HepG2 (cell line): ENCODE results near the gene DMTF1. TPM values are rescaled to one million over a fixed set of nuclear protein-coding genes. Genes with fewer than 3 reads are reported as not detected.

Experiments
- ATAC-seq: fragments of 200-7000 bp; cut with Tn5 transposase; 3 replicates; pipeline ENCODE4 v1.9.1; 2020; ENCODE audit warnings: mild to moderate bottlenecking, moderate library complexity
- BruUV-seq: library from RNA; stranded (reverse); fragments of 400-500 nt; replicated peaks from 2 replicates; lab custom pipeline; 2021; lab: Mats Ljungman, UMichigan
- CTCF ChIA-PET: fragments of 300-600 bp; formaldehyde crosslinking; extraction: SDS; loops from one replicate; lab custom pipeline; 2021; ENCODE audit warnings: low total read pairs, inconsistent platforms, low intra/inter-chr PET ratio; lab: Yijun Ruan, JAX
- POLR2A ChIA-PET: fragments of 350-600 bp; sonication (Branson Sonifier 250); formaldehyde crosslinking; loops from one replicate; lab custom pipeline; 2020; ENCODE audit warnings: antibody characterized with exemption, inconsistent platforms; lab: Yijun Ruan, JAX
- DNase-seq: peaks from one replicate; pipeline ENCODE4 v3.0.0-alpha.2; 2015; ENCODE audit warnings: low spot score
- FAIRE-seq: peaks from 3 replicates; lab custom pipeline; 2011; peaks lifted over from hg19 to GRCh38; lab: Jason Lieb, UNC
- H2AFZ ChIP-seq: one replicate; pipeline ENCODE4 v1.6.1; 2011; ENCODE audit warnings: low read length, inconsistent platforms
- H3K27ac ChIP-seq: fragments of 300-600 bp; 3 replicates; pipeline ENCODE4 v1.8.0; 2011; ENCODE audit warnings: mixed run types, mild to moderate bottlenecking, mixed read lengths, low read length, inconsistent platforms; ENCODE audit not compliant: insufficient read depth; ENCODE audit errors: extremely low read length
- H3K27me3 ChIP-seq, 2 experiments: fragments of 200-600 bp in 1 of 2; 2 replicates in 1 of 2; 3 replicates in 1 of 2; pipeline versions ENCODE4 v1.6.0 to v1.8.0; 2011; ENCODE audit warnings: low read length in 2 of 2, mild to moderate bottlenecking in 2 of 2, moderate library complexity in 2 of 2, inconsistent platforms in 1 of 2; ENCODE audit not compliant: insufficient read depth in 2 of 2, control insufficient read depth in 1 of 2
- H3K36me3 ChIP-seq, 2 experiments: fragments of 200-600 bp in 1 of 2; replicated peaks in 1 of 2; 2 replicates in 1 of 2; 3 replicates in 1 of 2; pipeline versions ENCODE4 v1.5.1 to v1.8.0; 2011; ENCODE audit warnings: low read length in 2 of 2, inconsistent platforms in 1 of 2; ENCODE audit not compliant: insufficient read depth in 2 of 2, control insufficient read depth in 1 of 2
- H3K4me1 ChIP-seq: 2 replicates; pipeline ENCODE4 v1.5.1; 2012; ENCODE audit warnings: low read length, inconsistent platforms; ENCODE audit not compliant: insufficient read depth
- H3K4me2 ChIP-seq: 2 replicates; pipeline ENCODE4 v1.6.0; 2011; ENCODE audit warnings: low read depth, low read length, inconsistent platforms
- H3K4me3 ChIP-seq, 3 experiments: fragments of 200-600 bp in 1 of 3; sonication (generic), shearing (Covaris generic) in 1 of 3; replicated peaks in 1 of 3; 2 replicates each; pipeline ENCODE4 v1.5.1; 2011 to 2016; ENCODE audit warnings: low read length in 3 of 3, inconsistent platforms in 2 of 3, low read depth in 2 of 3, mild to moderate bottlenecking in 2 of 3, control low read depth in 1 of 3, mixed read lengths in 1 of 3; ENCODE audit not compliant: insufficient read depth in 1 of 3
- H3K79me2 ChIP-seq: one replicate; pipeline ENCODE4 v1.6.1; 2011; ENCODE audit warnings: low read length, inconsistent platforms; ENCODE audit not compliant: insufficient read depth
- H3K9ac ChIP-seq: 2 replicates; pipeline ENCODE4 v1.6.0; 2011; ENCODE audit warnings: mild to moderate bottlenecking, low read depth, low read length, inconsistent platforms; ENCODE audit not compliant: insufficient read depth
- H3K9me3 ChIP-seq: 2 replicates; pipeline ENCODE4 v1.5.1; 2012; ENCODE audit warnings: mild to moderate bottlenecking, low read length
- H4K20me1 ChIP-seq: 2 replicates; pipeline ENCODE4 v1.6.0; 2011; ENCODE audit warnings: inconsistent platforms, mild to moderate bottlenecking, low read length, moderate library complexity; ENCODE audit not compliant: insufficient read depth
- FOSL2 ChIP-seq: sonication (generic); formaldehyde crosslinking; IDR thresholded peaks from 2 replicates; pipeline ENCODE4 v1.4.0; 2020; ENCODE audit warnings: missing genetic modification reagents
- GATAD1 ChIP-seq: IDR thresholded peaks from 2 replicates; pipeline ENCODE4 v1.6.1; 2016; ENCODE audit warnings: missing genetic modification reagents, missing compliant biosample characterization
- GPN1 ChIP-seq: sonication (generic); formaldehyde crosslinking; IDR thresholded peaks from 2 replicates; pipeline ENCODE4 v1.5.1; 2020; ENCODE audit warnings: missing genetic modification reagents, borderline replicate concordance
- GTF2F1 ChIP-seq: fragments of 150-350 bp; IDR thresholded peaks from 2 replicates; pipeline ENCODE4 v1.6.1; 2014; ENCODE audit warnings: low read length
- HMG20A ChIP-seq: IDR thresholded peaks from 2 replicates; pipeline ENCODE4 v1.6.1; 2016; ENCODE audit warnings: borderline replicate concordance
- ISL2 ChIP-seq: sonication (generic); formaldehyde crosslinking; IDR thresholded peaks from 2 replicates; pipeline ENCODE4 v1.5.0; 2020; ENCODE audit warnings: missing genetic modification reagents
- NONO ChIP-seq, 2 experiments: fragments of 450-650 bp in 1 of 2; sonication (generic) in 1 of 2; formaldehyde crosslinking in 1 of 2; IDR thresholded peaks in 1 of 2; conservative IDR thresholded peaks in 1 of 2; 2 replicates each; pipeline versions ENCODE4 v1.6.1 to v1.8.0; 2017 to 2022; ENCODE audit warnings: mild to moderate bottlenecking in 1 of 2, missing genetic modification reagents in 1 of 2, moderate library complexity in 1 of 2
- PAX8 ChIP-seq: sonication (generic); formaldehyde crosslinking; IDR thresholded peaks from 2 replicates; pipeline ENCODE4 v1.8.0; 2022; ENCODE audit warnings: mild to moderate bottlenecking, missing genetic modification reagents, borderline replicate concordance
- PTBP1 ChIP-seq: fragments of 200-400 bp; formaldehyde crosslinking; IDR thresholded peaks from 2 replicates; pipeline ENCODE4 v1.6.1; 2018; ENCODE audit warnings: low read length, low read depth; ENCODE audit not compliant: poor library complexity, severe bottlenecking
- RARG ChIP-seq: sonication (generic); formaldehyde crosslinking; IDR thresholded peaks from 2 replicates; pipeline ENCODE4 v1.4.0; 2020; ENCODE audit warnings: low read depth, mild to moderate bottlenecking, missing genetic modification reagents
- ZNF44 ChIP-seq: sonication (generic); formaldehyde crosslinking; IDR thresholded peaks from 2 replicates; pipeline ENCODE4 v1.5.1; 2020; ENCODE audit warnings: mild to moderate bottlenecking, missing genetic modification reagents
- ZSCAN12 ChIP-seq: sonication (generic); formaldehyde crosslinking; IDR thresholded peaks from 2 replicates; pipeline ENCODE4 v1.9.0; 2021; ENCODE audit warnings: mild to moderate bottlenecking, missing genetic modification reagents
- WGBS: methylation state at CpG from one replicate; pipeline ENCODE4 v1.1.6; 2017; ENCODE audit warnings: low lambda C conversion rate; 5-methylcytosine and 5-hydroxymethylcytosine counted together
- in situ Hi-C: cut with HindIII; loops from 2 replicates; pipeline ENCODE4 v1.10.0; 2017; ENCODE audit warnings: low pct_unique_long_range_greater_than_20kb; ENCODE audit not compliant: extremely low pct_ligation_motif_present
- intact Hi-C: fragments of 100-400 bp; cut with micrococcal nuclease; formaldehyde crosslinking; loops from one replicate; pipeline ENCODE4 v1.10.0; 2022; ENCODE audit not compliant: unreplicated experiment
- polyA plus RNA-seq, 8 experiments: library from polyadenylated mRNA; depleted of rRNA in 3 of 8; stranded (reverse) in 7 of 8; unstranded in 1 of 8; fragments of >200 nt; fragmentation: Illumina TruSeq in 4 of 8; extraction: Trizol in 4 of 8; gene quantifications; 2 replicates each; pipeline versions ENCODE4 v1.2.1 to v1.2.3, GENCODE V29; 2011 to 2016; ENCODE audit warnings: low read depth in 4 of 8, missing spikeins in 1 of 8, mixed read lengths in 1 of 8; ENCODE audit not compliant: insufficient read depth in 1 of 8
- total RNA-seq, 5 experiments: library from RNA; depleted of rRNA; stranded (reverse); fragments of >200 nt; fragmentation: Illumina TruSeq; extraction: Trizol; gene quantifications; 2 replicates each; pipeline ENCODE4 v1.2.3, GENCODE V29; 2016; ENCODE audit warnings: low read depth in 1 of 5
- TF ChIP-seq, protein P1 (sequence below): sonication (generic); formaldehyde crosslinking; IDR thresholded peaks from 2 replicates; pipeline ENCODE4 v1.9.0; 2021; ENCODE audit warnings: mild to moderate bottlenecking, missing genetic modification reagents
- TF ChIP-seq, protein P2 (sequence below): sonication (generic); formaldehyde crosslinking; IDR thresholded peaks from 2 replicates; pipeline ENCODE4 v1.4.0; 2020; ENCODE audit warnings: mild to moderate bottlenecking, missing genetic modification reagents
- TF ChIP-seq, protein P3 (sequence below): IDR thresholded peaks from 2 replicates; pipeline ENCODE4 v1.6.1; 2016; ENCODE audit warnings: missing biosample characterization, missing genetic modification reagents, low read depth

The DMTF1 gene
- total and polyA plus RNA-seq, 2 of the 13 experiments (the other 11 are each of a cell fraction or from before 2014, with no cell fraction given): 45.8 to 132 TPM

DNA sequence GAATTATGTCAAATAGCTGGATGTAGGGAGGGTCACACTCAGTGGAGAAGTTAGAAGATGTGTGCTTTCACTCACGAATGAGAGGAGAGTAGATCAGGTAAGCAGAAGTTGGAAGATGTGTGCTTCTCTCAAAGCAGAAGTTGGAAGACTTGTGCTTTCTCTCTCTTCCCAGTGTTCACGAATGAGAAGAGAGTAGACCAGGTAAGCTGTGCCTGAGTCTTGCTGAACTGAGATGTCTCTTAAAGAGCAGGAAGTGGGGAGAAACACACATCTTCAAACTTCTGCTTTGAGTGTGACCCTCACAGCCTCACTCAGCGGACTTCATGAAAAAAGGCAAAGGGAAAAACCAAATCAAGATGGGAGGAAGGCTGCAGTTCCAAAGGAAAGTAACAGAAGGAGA, 74.2 kb downstream of the DMTF1 start:
- FAIRE-seq: no peak
- ChIA-PET CTCF (no interaction called here), POLR2A (no interaction called here)
- no peak for DNase-seq
- H3K4me1 ChIP-seq: peaks cover under 1% of the 10 kb centered on the region
- no peak overlapping the region for H2AFZ ChIP-seq
- no peak overlapping the region for H3K4me3 ChIP-seq
- H3K36me3 ChIP-seq: no peaks in the 10 kb centered on the region
- H3K9me3 ChIP-seq: no peaks in the 10 kb centered on the region
- WGBS: 6% methylated on average over 3 of the region's 3 CpGs
- H3K27ac ChIP-seq: no peak overlapping the region
- no TSS peak for BruUV-seq
- H3K27me3 ChIP-seq: peaks cover 0 to 31% of the 10 kb centered on the region in 2 experiments; a peak in 2 of 5 replicates
- intact Hi-C loops: no loop called here
- H3K4me2 ChIP-seq: no peak overlapping the region
- no peak overlapping the region for H3K9ac ChIP-seq
- no peaks in the 10 kb centered on the region for H4K20me1 ChIP-seq
- H3K79me2 ChIP-seq: no peaks in the 10 kb centered on the region
- in situ Hi-C loops: no loop called here
- ATAC-seq: no peak
- TF ChIP-seq GPN1: no peak
- TF ChIP-seq PTBP1: no peak
- no peak for TF ChIP-seq FOSL2 (CRISPR knock-in tag)
- no peak for TF ChIP-seq HMG20A (CRISPR knock-in tag)
- TF ChIP-seq, protein P1, sequence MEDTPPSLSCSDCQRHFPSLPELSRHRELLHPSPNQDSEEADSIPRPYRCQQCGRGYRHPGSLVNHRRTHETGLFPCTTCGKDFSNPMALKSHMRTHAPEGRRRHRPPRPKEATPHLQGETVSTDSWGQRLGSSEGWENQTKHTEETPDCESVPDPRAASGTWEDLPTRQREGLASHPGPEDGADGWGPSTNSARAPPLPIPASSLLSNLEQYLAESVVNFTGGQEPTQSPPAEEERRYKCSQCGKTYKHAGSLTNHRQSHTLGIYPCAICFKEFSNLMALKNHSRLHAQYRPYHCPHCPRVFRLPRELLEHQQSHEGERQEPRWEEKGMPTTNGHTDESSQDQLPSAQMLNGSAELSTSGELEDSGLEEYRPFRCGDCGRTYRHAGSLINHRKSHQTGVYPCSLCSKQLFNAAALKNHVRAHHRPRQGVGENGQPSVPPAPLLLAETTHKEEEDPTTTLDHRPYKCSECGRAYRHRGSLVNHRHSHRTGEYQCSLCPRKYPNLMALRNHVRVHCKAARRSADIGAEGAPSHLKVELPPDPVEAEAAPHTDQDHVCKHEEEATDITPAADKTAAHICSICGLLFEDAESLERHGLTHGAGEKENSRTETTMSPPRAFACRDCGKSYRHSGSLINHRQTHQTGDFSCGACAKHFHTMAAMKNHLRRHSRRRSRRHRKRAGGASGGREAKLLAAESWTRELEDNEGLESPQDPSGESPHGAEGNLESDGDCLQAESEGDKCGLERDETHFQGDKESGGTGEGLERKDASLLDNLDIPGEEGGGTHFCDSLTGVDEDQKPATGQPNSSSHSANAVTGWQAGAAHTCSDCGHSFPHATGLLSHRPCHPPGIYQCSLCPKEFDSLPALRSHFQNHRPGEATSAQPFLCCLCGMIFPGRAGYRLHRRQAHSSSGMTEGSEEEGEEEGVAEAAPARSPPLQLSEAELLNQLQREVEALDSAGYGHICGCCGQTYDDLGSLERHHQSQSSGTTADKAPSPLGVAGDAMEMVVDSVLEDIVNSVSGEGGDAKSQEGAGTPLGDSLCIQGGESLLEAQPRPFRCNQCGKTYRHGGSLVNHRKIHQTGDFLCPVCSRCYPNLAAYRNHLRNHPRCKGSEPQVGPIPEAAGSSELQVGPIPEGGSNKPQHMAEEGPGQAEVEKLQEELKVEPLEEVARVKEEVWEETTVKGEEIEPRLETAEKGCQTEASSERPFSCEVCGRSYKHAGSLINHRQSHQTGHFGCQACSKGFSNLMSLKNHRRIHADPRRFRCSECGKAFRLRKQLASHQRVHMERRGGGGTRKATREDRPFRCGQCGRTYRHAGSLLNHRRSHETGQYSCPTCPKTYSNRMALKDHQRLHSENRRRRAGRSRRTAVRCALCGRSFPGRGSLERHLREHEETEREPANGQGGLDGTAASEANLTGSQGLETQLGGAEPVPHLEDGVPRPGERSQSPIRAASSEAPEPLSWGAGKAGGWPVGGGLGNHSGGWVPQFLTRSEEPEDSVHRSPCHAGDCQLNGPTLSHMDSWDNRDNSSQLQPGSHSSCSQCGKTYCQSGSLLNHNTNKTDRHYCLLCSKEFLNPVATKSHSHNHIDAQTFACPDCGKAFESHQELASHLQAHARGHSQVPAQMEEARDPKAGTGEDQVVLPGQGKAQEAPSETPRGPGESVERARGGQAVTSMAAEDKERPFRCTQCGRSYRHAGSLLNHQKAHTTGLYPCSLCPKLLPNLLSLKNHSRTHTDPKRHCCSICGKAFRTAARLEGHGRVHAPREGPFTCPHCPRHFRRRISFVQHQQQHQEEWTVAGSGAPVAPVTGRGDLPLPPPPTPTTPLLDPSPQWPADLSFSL (CRISPR knock-in tag): no peak
- TF ChIP-seq GTF2F1: no peak
- TF ChIP-seq RARG (CRISPR knock-in tag): no peak
- TF ChIP-seq ISL2 (CRISPR knock-in tag): no peak
- no peak for TF ChIP-seq GATAD1 (CRISPR knock-in tag)
- no peak for TF ChIP-seq NONO (IDR thresholded peaks at IDR 0.05)
- TF ChIP-seq NONO (CRISPR knock-in tag; conservative IDR thresholded peaks at IDR 0.05): no peak
- TF ChIP-seq PAX8 (CRISPR knock-in tag): no peak
- TF ChIP-seq, protein P2, sequence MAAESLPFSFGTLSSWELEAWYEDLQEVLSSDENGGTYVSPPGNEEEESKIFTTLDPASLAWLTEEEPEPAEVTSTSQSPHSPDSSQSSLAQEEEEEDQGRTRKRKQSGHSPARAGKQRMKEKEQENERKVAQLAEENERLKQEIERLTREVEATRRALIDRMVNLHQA (CRISPR knock-in tag): no peak
- TF ChIP-seq ZNF44: no peak
- TF ChIP-seq, protein P3, sequence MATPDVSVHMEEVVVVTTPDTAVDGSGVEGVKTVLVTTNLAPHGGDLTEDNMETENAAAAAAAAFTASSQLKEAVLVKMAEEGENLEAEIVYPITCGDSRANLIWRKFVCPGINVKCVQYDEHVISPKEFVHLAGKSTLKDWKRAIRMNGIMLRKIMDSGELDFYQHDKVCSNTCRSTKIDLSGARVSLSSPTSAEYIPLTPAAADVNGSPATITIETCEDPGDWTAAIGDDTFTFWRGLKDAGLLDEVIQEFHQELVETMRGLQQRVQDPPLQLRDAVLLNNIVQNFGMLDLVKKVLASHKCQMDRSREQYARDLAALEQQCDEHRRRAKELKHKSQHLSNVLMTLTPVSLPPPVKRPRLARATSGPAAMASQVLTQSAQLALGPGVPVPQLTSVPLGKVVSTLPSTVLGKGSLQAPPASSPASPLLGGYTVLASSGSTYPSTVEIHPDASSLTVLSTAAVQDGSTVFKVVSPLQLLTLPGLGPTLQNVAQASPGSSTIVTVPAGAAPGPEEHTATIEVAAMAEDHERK (CRISPR knock-in tag): no peak
- TF ChIP-seq ZSCAN12 (CRISPR knock-in tag): no peak
